ENCODE measurements around the gene PRKACA.
A peak's percentile ranks its signal among the peaks of the same experiment; 100 is the strongest.

PRKACA gene

DNA sequence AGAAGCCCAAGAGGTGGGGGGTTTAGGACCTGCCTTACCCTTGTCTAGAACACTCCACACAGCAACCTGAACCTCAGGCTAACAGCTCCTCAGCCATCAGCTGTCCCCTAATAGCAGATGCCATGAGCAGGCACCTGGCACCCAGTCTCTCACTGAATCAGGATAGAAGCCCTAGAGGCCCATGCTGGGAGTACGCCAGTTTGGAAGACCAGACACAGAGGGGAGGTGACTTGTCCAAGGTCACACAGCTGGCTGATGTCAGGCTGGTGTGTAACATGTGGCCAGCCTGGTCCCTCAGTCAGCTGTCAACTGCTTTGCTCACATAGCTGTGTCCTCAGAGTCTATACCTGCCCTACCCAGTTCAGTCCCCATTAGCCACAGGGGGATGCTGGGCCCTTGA is 14.3 kb downstream of the PRKACA start:
- DNase-seq (ENCODE audit: low read depth): no peak
- H3K4me3 ChIP-seq (ENCODE audit: low read depth, low read length): no peak overlapping the region
- TF ChIP-seq CTCF (conservative IDR thresholded peaks at IDR 0.05; ENCODE audit: low read depth, low read length): no peak

- no peak for TF ChIP-seq CTCF (conservative IDR thresholded peaks at IDR 0.05; ENCODE audit: low read depth, low read length)
- DNase-seq (ENCODE audit: low read depth): no peak
- no peak overlapping the region for H3K4me3 ChIP-seq (ENCODE audit: low read depth, low read length)
These were observed 14.8 kb downstream of the PRKACA start for GRCh38 chr19:14102756-14103155.

GRCh38 chr19:14102102-14102696 is 15.4 kb downstream of the PRKACA start:
- DNase-seq (ENCODE audit: low read depth): no peak
- no peak for TF ChIP-seq CTCF (conservative IDR thresholded peaks at IDR 0.05; ENCODE audit: low read depth, low read length)

GRCh38 chr19:14101003-14101545 is 16.5 kb downstream of the PRKACA start:
- no peak for TF ChIP-seq CTCF (conservative IDR thresholded peaks at IDR 0.05; ENCODE audit: low read depth, low read length)

More at GRCh38 chr19:14102102-14102696, 15.4 kb downstream of the PRKACA start:
- no peak overlapping the region for H3K4me3 ChIP-seq (ENCODE audit: low read depth, low read length)

DNA sequence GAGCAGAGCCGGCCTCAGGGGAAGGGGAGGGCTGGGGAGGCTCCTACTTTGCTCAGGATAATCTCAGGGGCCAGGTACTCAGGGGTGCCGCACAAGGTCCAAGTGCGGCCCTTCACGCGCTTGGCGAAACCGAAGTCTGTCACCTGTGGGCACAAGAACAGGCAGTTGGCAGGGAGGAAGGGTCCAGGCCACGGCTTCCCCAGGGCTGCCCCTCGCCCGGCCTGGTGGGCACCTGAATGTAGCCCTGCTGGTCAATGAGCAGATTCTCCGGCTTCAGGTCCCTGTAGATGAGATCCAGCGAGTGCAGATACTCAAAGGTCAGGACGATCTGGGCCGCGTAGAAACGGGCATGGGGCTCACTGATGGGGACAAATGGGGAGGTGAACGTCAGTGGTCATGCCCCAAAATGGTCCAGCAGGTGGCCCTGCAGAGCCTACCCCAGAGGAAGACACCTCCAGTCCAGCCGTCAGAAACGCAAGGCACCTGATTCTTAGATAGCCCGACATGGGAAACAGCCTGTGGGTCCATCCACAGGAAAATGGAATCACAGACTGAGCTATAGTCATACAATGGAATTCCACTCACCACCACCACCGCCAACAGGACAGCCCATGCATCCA is 19.9 kb downstream of the PRKACA start:
- DNase-seq (ENCODE audit: low read depth): no peak
- no peak overlapping the region for H3K4me3 ChIP-seq (ENCODE audit: low read depth, low read length)
- TF ChIP-seq CTCF (conservative IDR thresholded peaks at IDR 0.05; ENCODE audit: low read depth, low read length): peak; percentile 38

More at GRCh38 chr19:14101003-14101545, 16.5 kb downstream of the PRKACA start:
- no peak overlapping the region for H3K4me3 ChIP-seq (ENCODE audit: low read depth, low read length)
- DNase-seq (ENCODE audit: low read depth): no peak

GRCh38 chr19:14096272-14096992 is 21.1 kb downstream of the PRKACA start:
- no peak overlapping the region for H3K4me3 ChIP-seq (ENCODE audit: low read depth, low read length)
- TF ChIP-seq CTCF (conservative IDR thresholded peaks at IDR 0.05; ENCODE audit: low read depth, low read length): peak; percentile 45
- DNase-seq (ENCODE audit: low read depth): no peak
